ENCODE data around the gene CAMK2G. TPM values are rescaled to one million over a fixed set of nuclear protein-coding genes. Genes with fewer than 3 reads are reported as not detected.

CAMK2G gene
- total RNA-seq, 1 experiment from 2014 or later, result 147 TPM

GRCh38 chr10:73810358-73810734 lies 64.0 kb downstream of the CAMK2G start:
- Histone ChIP-seq H3K4me2 (peak overlapping the region; percentile 99), H3K36me3 (ENCODE audit: low read depth) (0 out of 2 replicates have a peak, but pooled peaks cover 23% of the 10 kb centered on the region), H3K27ac (no peak overlapping the region), H2AFZ (peak overlapping the region; percentile 91; the same call in 1 of the 2 replicates), H3K79me2 (ENCODE audit: low read depth) (peaks cover 4% of the 10 kb centered on the region; the same call in 1 of the 2 replicates), H3K4me3 (peak overlapping the region; percentile 90), H3K9me3 (ENCODE audit: insufficient read depth, low read depth) (no peaks in the 10 kb centered on the region), H3K4me1 (replicated peaks; ENCODE audit: insufficient read depth) (peaks cover 9% of the 10 kb centered on the region; the same call in 1 of the 2 replicates), H3F3A (ENCODE audit: insufficient read depth, low read depth) (peaks cover 32% of the 10 kb centered on the region), H3K9me2 (ENCODE audit: insufficient read depth) (no peaks in the 10 kb centered on the region), H4K20me1 (ENCODE audit: insufficient read depth) (peaks cover 18% of the 10 kb centered on the region), H3K27me3 (ENCODE audit: insufficient read depth, low read depth) (no peaks in the 10 kb centered on the region)
- DNase-seq, result no peak
- no TSS peak for BruUV-seq (replicated peaks)
- TF ChIP-seq CTCF (conservative IDR thresholded peaks at IDR 0.05) (no peak), EZH2 (IDR thresholded peaks at IDR 0.05; ENCODE audit: low read depth) (no peak)
- intact Hi-C loops (cut with micrococcal nuclease; ENCODE audit: unreplicated experiment), result no loop called here
- ChIA-PET POLR2A (ENCODE audit: unreplicated experiment) (interaction anchor here (0.6 kb wide), 1 partner anchor 15 kb away, joined by 3 read pairs; no protein-coding TSS in a partner anchor), CTCF (no interaction called here)

- Histone ChIP-seq H3K27me3 (ENCODE audit: insufficient read depth, low read depth) (no peaks in the 10 kb centered on the region), H2AFZ (no peak overlapping the region), H3K4me3 (no peak overlapping the region), H3K36me3 (ENCODE audit: low read depth) (0 out of 2 replicates have a peak, but pooled peaks cover 16% of the 10 kb centered on the region), H3K27ac (no peak overlapping the region), H3K9me3 (ENCODE audit: insufficient read depth, low read depth) (no peaks in the 10 kb centered on the region), H3K79me2 (ENCODE audit: low read depth) (peaks cover 4% of the 10 kb centered on the region; the same call in 1 of the 2 replicates), H3K9me2 (ENCODE audit: insufficient read depth) (no peaks in the 10 kb centered on the region), H4K20me1 (ENCODE audit: insufficient read depth) (peaks cover 14% of the 10 kb centered on the region), H3F3A (ENCODE audit: insufficient read depth, low read depth) (peaks cover 21% of the 10 kb centered on the region), H3K4me1 (replicated peaks; ENCODE audit: insufficient read depth) (peaks cover 9% of the 10 kb centered on the region; the same call in 1 of the 2 replicates), H3K4me2 (no peak overlapping the region)
- CTCF ChIA-PET, result no interaction called here
- POLR2A ChIA-PET (ENCODE audit: unreplicated experiment), result no interaction called here
- intact Hi-C loops (cut with micrococcal nuclease; ENCODE audit: unreplicated experiment), result no loop called here
- TF ChIP-seq EZH2 (IDR thresholded peaks at IDR 0.05; ENCODE audit: low read depth), result no peak
- no peak for DNase-seq
- BruUV-seq (replicated peaks), result no TSS peak
Observed at GRCh38 chr10:73809061-73809818, 65.1 kb downstream of the CAMK2G start.

- Histone ChIP-seq H3K27ac (no peak overlapping the region), H3F3A (ENCODE audit: insufficient read depth, low read depth) (peaks cover 19% of the 10 kb centered on the region; the same call in 1 of the 2 replicates), H3K4me3 (no peak overlapping the region), H3K9me3 (ENCODE audit: insufficient read depth, low read depth) (no peaks in the 10 kb centered on the region), H3K4me2 (no peak overlapping the region), H3K4me1 (replicated peaks; ENCODE audit: insufficient read depth) (peaks cover 9% of the 10 kb centered on the region; the same call in 1 of the 2 replicates), H3K27me3 (ENCODE audit: insufficient read depth, low read depth) (no peaks in the 10 kb centered on the region), H3K36me3 (ENCODE audit: low read depth) (0 out of 2 replicates have a peak, but pooled peaks cover 10% of the 10 kb centered on the region), H3K79me2 (ENCODE audit: low read depth) (peaks cover 4% of the 10 kb centered on the region; the same call in 1 of the 2 replicates), H4K20me1 (ENCODE audit: insufficient read depth) (peaks cover 12% of the 10 kb centered on the region), H2AFZ (no peak overlapping the region), H3K9me2 (ENCODE audit: insufficient read depth) (no peaks in the 10 kb centered on the region)
- DNase-seq, result no peak
- ChIA-PET POLR2A (ENCODE audit: unreplicated experiment) (no interaction called here), CTCF (no interaction called here)
- intact Hi-C loops (cut with micrococcal nuclease; ENCODE audit: unreplicated experiment), result no loop called here
- no TSS peak for BruUV-seq (replicated peaks)
- TF ChIP-seq EZH2 (IDR thresholded peaks at IDR 0.05; ENCODE audit: low read depth) (no peak), CTCF (conservative IDR thresholded peaks at IDR 0.05) (no peak)
Observed at GRCh38 chr10:73808021-73808815, 66.1 kb downstream of the CAMK2G start.
